Muscle of arm (tissue), 12 donors: ENCODE measurements around the gene COPS4. TPM values are rescaled to one million over a fixed set of nuclear protein-coding genes. Genes with fewer than 3 reads are reported as not detected.

Experiments
- DNase-seq: peaks from one replicate; pipeline ENCODE4 v3.0.0-alpha.2; 2013
- polyA plus RNA-seq, 12 donors: library from polyadenylated mRNA; unstranded; fragments of 120-200 nt; gene quantifications; one replicate each; pipeline ENCODE4 v1.2.1, GENCODE V29; 2013; ENCODE audit not compliant: insufficient read length in 12 of 12

The COPS4 gene
- polyA plus RNA-seq, 12 donors, result 43.7 to 81.0 (median 67.4) TPM; not detected in 1

DNA sequence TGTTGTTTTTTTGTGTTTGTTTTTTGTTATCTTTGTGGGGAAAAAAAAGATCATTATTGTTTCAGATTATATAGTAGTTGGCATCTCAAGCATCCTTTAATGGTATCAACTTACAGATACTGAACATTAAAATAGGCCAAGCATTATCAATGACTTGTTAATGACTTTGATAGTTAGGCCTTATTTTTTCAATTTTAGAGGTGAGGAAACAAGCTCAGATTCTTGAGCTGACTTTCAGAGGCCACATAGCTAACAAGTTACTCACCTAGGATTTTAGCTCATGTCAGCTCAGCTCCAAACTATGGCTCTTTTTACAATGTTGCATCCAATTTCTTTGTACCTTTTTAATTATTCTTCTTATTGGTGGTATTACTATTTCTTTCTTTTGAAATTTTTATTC is 80.0 kb downstream of the COPS4 start:
- DNase-seq, result no peak

DNA sequence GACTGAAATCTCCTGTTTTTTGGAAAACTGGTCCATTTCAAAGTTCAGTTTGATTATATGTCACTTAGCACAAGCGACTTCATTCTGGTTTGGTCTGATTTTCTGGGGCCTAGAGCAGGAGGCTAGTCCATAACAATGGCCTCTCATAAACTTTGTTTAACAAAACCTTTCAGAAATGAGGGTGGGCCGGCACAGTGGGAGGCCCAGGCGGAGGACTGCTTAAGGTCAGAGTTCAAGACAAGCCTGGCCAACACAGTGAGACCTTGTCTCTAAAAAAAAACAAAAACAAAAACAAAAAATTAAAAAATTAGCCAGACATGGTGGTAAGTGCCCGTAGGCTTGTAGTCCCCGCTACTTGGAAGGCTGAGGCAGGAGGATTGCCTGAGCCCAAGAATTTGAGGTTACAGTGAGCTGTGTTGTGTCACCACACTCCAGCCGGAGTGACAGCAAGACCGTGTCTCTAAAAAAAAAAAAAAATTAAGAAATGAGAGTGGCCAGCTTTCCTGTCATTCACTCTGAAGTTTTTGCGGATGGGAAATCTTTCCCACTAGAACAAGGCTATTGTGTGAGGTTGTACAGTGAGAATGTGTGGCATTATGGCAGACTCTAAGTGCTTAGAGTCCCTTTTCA is 80.8 kb downstream of the COPS4 start:
- DNase-seq, result no peak

DNA sequence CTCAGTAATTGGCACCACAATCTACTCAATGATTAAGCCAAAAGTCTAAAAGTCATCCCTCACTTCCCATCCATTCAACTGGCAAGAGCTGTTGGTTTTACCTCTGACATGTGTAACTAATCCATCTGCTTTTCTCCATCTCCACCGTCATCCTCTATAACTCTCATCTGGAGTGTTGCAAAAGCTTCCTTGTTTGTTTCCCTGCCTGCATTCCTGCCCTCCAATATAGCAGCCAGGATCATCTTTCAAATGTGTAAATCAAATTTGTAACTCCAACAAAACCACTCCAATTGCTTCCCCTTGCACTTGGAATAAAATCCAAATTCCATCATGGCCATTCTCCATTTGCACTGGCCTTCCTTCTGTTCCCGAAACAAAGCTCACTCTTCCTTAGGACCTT is 83.9 kb downstream of the COPS4 start:
- DNase-seq, result no peak

DNA sequence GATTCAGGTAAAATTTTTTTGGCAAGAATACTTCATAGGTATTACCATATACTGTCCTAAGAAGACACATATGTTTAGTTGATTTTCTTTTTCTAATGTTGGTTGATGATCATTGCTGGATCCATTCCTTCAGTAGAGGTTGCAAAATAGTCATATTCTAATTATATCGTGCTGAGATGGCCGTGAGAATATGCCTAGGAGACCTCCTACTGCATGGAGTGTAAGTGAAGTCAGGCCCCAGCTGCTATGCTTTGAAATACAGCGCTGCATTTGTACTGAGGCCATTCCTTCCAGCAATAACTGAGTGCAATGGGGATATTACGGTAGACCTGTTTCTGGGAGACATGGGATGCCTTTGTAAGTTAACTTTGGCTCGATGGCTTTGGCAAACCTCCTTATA is 86.3 kb downstream of the COPS4 start:
- no peak for DNase-seq

DNA sequence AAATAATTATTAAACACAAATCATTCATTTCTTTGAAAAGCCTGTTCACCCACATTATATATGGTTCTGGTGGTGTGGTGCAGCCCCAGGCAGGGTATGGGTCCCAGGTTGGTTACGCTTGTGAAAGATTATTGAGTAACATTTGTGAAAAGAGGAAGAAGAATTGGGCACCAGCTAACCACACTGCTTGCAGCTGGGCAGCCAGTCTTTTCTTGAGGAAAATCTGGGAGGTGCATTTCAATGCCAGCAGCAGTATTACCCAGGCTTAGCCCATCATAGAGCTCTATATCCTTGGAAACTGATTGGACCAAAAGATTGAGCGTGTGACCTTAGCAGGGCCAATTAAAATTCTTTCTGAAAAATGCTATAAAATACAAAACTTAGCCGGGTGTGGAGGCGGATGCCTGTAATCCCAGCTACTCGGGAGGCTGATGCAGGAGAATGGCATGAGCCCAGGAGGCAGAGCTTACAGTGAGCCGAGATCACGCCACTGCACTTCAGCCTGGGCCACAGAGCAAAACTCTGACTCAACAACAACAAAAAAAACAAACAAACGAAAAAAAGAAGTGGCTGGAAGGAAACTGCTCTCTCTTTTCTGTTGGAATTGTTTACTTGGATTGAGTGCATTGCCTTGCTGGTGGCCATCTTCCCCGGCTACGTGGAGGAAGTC is 89.3 kb downstream of the COPS4 start:
- DNase-seq, result no peak

Other genes with a start within 250 kb of the COPS4 start
- 10 to 100 TPM in 9 of 12 donors, 1 to 10 TPM in 2, not detected in 1; 3.3 to 20.5 (median 13.0) TPM for gene SCD5, start 236.4 kb upstream of the COPS4 start, polyA plus RNA-seq
- gene SEC31A, start 144.0 kb upstream of the COPS4 start, polyA plus RNA-seq, result 100 to 1,000 TPM in 11 of 12 donors, not detected in 1; 159 to 361 (median 210) TPM
- gene THAP9, start 134.4 kb upstream of the COPS4 start, polyA plus RNA-seq, result 10 to 100 TPM in 4 of 12 donors, 1 to 10 TPM in 7, not detected in 1; 6.4 to 10.5 (median 8.8) TPM
- 10 to 100 TPM in 7 of 12 donors, 1 to 10 TPM in 4, not detected in 1; 7.2 to 13.0 (median 10.6) TPM for gene LIN54, start 24.4 kb upstream of the COPS4 start, polyA plus RNA-seq
- 10 to 100 TPM in 1 of 12 donors, 1 to 10 TPM in 8, under 1 TPM in 1, not detected in 2; 0.70 to 14.0 (median 1.9) TPM for gene PLAC8, start 79.5 kb downstream of the COPS4 start, polyA plus RNA-seq
- 10 to 100 TPM in 4 of 12 donors, 1 to 10 TPM in 6, not detected in 2; 7.9 to 12.6 (median 9.9) TPM for gene COQ2, start 249.6 kb downstream of the COPS4 start, polyA plus RNA-seq